AG04450 (cell line): Measurements from ENCODE around the gene SRGAP3. TPM values are rescaled to one million over a fixed set of nuclear protein-coding genes. Genes with fewer than 3 reads are reported as not detected.

Experiments
- CTCF ChIA-PET: fragments of 300-600, 350-600 bp; formaldehyde crosslinking; extraction: SDS; loops from one replicate; lab custom pipeline; 2022; ENCODE audit warnings: antibody characterized with exemption, inconsistent platforms; lab: Charles Lee
- POLR2A ChIA-PET: fragments of 350-600 bp; formaldehyde crosslinking; extraction: SDS; loops from one replicate; lab custom pipeline; 2021; ENCODE audit warnings: antibody characterized with exemption, inconsistent platforms; lab: Yijun Ruan, JAX
- DNase-seq: peaks from one replicate; pipeline ENCODE4 v3.0.0-alpha.2; 2011; ENCODE audit warnings: low read depth, low spot score
- H3K27ac ChIP-seq: one replicate; pipeline ENCODE4 v1.5.1; 2012; ENCODE audit warnings: low read depth, low read length, control low read depth
- H3K27me3 ChIP-seq: one replicate; pipeline ENCODE4 v1.6.0; 2012; ENCODE audit warnings: low read length; ENCODE audit not compliant: control insufficient read depth, insufficient read depth
- H3K4me3 ChIP-seq: 2 replicates; pipeline ENCODE4 v1.5.1; 2011; ENCODE audit warnings: mild to moderate bottlenecking, low read depth, low read length, control low read depth
- H3K9me3 ChIP-seq: 2 replicates; pipeline ENCODE4 v1.5.1; 2012; ENCODE audit warnings: low read length; ENCODE audit not compliant: control insufficient read depth, insufficient read depth
- CTCF ChIP-seq: IDR thresholded peaks from 2 replicates; pipeline ENCODE4 v1.5.1; 2011; ENCODE audit warnings: low read depth, low read length, control low read depth, inconsistent platforms
- polyA plus RNA-seq: library from polyadenylated mRNA; depleted of rRNA; stranded (reverse); fragments of >200 nt; gene quantifications from 2 replicates; pipeline ENCODE4 v1.2.3, GENCODE V29; 2011

The SRGAP3 gene
- polyA plus RNA-seq, 1 experiment, result 0.61 TPM

GRCh38 chr3:8979262-8979661, 270.2 kb downstream of the SRGAP3 start:
- H3K27ac ChIP-seq, result no peak overlapping the region
- ChIA-PET CTCF (interaction anchor here (1.7 kb wide), 2 partner anchors 8 to 9 kb away, joined by 4 to 6 read pairs; no protein-coding TSS in a partner anchor), POLR2A (no interaction called here)
- no peak for TF ChIP-seq CTCF
- no peak overlapping the region for H3K4me3 ChIP-seq
- DNase-seq, result no peak
- no peaks in the 10 kb centered on the region; the same call in 1 of the 2 replicates for H3K9me3 ChIP-seq
- peaks cover 31% of the 10 kb centered on the region for H3K27me3 ChIP-seq

GRCh38 chr3:8978551-8978950, 270.9 kb downstream of the SRGAP3 start:
- Histone ChIP-seq H3K27ac (no peak overlapping the region), H3K4me3 (no peak overlapping the region), H3K9me3 (no peaks in the 10 kb centered on the region; the same call in 1 of the 2 replicates), H3K27me3 (peaks cover 31% of the 10 kb centered on the region)
- ChIA-PET POLR2A (no interaction called here), CTCF (interaction anchor here (1.7 kb wide), 1 partner anchor 9 kb away, joined by 6 read pairs; no protein-coding TSS in a partner anchor)
- TF ChIP-seq CTCF, result no peak
- no peak for DNase-seq

GRCh38 chr3:8976540-8977182, 272.8 kb downstream of the SRGAP3 start:
- no peak for TF ChIP-seq CTCF
- Histone ChIP-seq H3K9me3 (no peaks in the 10 kb centered on the region; the same call in 1 of the 2 replicates), H3K4me3 (no peak overlapping the region), H3K27ac (no peak overlapping the region), H3K27me3 (peaks cover 28% of the 10 kb centered on the region)
- CTCF ChIA-PET, result interaction anchor here (1.0 to 1.4 kb wide), 2 partner anchors 11 to 91 kb away, joined by 3 to 6 read pairs; no protein-coding TSS in a partner anchor
- DNase-seq, result no peak
- POLR2A ChIA-PET, result interaction anchor here (0.7 kb wide), 1 partner anchor 9 kb away, joined by 3 read pairs; no protein-coding TSS in a partner anchor

GRCh38 chr3:8975081-8976020, 274.1 kb downstream of the SRGAP3 start:
- no peak overlapping the region for H3K4me3 ChIP-seq
- no peak for TF ChIP-seq CTCF
- no peak overlapping the region for H3K27ac ChIP-seq
- H3K9me3 ChIP-seq, result no peaks in the 10 kb centered on the region; the same call in 1 of the 2 replicates
- DNase-seq, result no peak
- ChIA-PET CTCF (interaction anchor here (1.1 to 11.5 kb wide), 4 partner anchors 37 to 328 kb away, joined by 3 to 154 read pairs (median 6); partner anchors contain the start of gene OXTR), POLR2A (no interaction called here)
- peaks cover 16% of the 10 kb centered on the region for H3K27me3 ChIP-seq
